ENCODE measurements around the gene TWNK. TPM values are rescaled to one million over a fixed set of nuclear protein-coding genes. Genes with fewer than 3 reads are reported as not detected.

TWNK gene
- total and polyA plus RNA-seq, 2 of the 4 experiments (the other 2 are of a cell fraction) = 7.7 to 8.8 TPM

DNA sequence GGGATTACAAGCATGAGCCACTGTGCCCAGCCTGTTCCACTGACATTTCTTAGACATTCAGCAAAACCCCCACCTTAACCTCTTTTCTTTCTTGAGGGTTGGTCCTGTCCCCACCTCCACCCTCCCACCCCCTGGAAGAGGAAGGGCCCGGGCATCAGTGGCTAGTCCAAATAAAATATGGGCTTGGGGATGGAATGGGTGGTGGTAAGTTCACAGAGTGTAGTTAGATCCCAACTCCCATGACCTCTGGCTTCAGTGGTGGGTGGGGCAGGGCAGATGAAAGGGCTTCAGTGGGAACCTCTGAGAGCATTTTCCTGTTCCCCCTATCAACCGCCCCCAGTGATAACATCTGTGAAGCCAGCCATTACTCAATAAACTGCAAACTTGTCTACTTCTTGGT is 53.5 kb downstream of the TWNK start:
- peaks cover 9% of the 10 kb centered on the region; the same call in 1 of the 2 replicates for H4K20me1 ChIP-seq (ENCODE audit: insufficient read depth, low read length)
- no peak for TF ChIP-seq RAD21 (IDR thresholded peaks at IDR 0.05; ENCODE audit: low read length)
- TF ChIP-seq POLR2A (IDR thresholded peaks at IDR 0.05; ENCODE audit: low read depth, low read length) = no peak
- no peak for TF ChIP-seq RCOR1 (IDR thresholded peaks at IDR 0.05; ENCODE audit: insufficient replicate concordance, low read length)
- no peak for TF ChIP-seq BHLHE40 (IDR thresholded peaks at IDR 0.05; ENCODE audit: low read depth, low read length)
- TF ChIP-seq CHD1 (IDR thresholded peaks at IDR 0.05; ENCODE audit: low read depth, low read length) = no peak
- TF ChIP-seq, protein P1, sequence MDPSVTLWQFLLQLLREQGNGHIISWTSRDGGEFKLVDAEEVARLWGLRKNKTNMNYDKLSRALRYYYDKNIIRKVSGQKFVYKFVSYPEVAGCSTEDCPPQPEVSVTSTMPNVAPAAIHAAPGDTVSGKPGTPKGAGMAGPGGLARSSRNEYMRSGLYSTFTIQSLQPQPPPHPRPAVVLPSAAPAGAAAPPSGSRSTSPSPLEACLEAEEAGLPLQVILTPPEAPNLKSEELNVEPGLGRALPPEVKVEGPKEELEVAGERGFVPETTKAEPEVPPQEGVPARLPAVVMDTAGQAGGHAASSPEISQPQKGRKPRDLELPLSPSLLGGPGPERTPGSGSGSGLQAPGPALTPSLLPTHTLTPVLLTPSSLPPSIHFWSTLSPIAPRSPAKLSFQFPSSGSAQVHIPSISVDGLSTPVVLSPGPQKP (IDR thresholded peaks at IDR 0.05; ENCODE audit: borderline replicate concordance, low read depth, low read length) = no peak
- TF ChIP-seq RFX5 (IDR thresholded peaks at IDR 0.05; ENCODE audit: low read depth, low read length) = no peak
- no peak for TF ChIP-seq FOS (IDR thresholded peaks at IDR 0.05; ENCODE audit: low read depth, low read length)
- TF ChIP-seq SMC3 (IDR thresholded peaks at IDR 0.05; ENCODE audit: low read depth, low read length) = no peak
- TF ChIP-seq, protein P2, sequence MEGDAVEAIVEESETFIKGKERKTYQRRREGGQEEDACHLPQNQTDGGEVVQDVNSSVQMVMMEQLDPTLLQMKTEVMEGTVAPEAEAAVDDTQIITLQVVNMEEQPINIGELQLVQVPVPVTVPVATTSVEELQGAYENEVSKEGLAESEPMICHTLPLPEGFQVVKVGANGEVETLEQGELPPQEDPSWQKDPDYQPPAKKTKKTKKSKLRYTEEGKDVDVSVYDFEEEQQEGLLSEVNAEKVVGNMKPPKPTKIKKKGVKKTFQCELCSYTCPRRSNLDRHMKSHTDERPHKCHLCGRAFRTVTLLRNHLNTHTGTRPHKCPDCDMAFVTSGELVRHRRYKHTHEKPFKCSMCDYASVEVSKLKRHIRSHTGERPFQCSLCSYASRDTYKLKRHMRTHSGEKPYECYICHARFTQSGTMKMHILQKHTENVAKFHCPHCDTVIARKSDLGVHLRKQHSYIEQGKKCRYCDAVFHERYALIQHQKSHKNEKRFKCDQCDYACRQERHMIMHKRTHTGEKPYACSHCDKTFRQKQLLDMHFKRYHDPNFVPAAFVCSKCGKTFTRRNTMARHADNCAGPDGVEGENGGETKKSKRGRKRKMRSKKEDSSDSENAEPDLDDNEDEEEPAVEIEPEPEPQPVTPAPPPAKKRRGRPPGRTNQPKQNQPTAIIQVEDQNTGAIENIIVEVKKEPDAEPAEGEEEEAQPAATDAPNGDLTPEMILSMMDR (conservative IDR thresholded peaks at IDR 0.05; ENCODE audit: low read depth, low read length) = no peak
- TF ChIP-seq MAFK (IDR thresholded peaks at IDR 0.05; ENCODE audit: low read depth, low read length) = no peak
- no peak for TF ChIP-seq MXI1 (IDR thresholded peaks at IDR 0.05; ENCODE audit: borderline replicate concordance, low read depth, low read length)
- no peak for TF ChIP-seq CEBPB (IDR thresholded peaks at IDR 0.05; ENCODE audit: low read depth, low read length)
- no peak for TF ChIP-seq NFE2L2 (IDR thresholded peaks at IDR 0.05; ENCODE audit: low read depth, low read length)
- no peaks in the 10 kb centered on the region for H3K9me3 ChIP-seq (ENCODE audit: control insufficient read depth, insufficient read depth, low read length)
- peaks cover 37% of the 10 kb centered on the region for H3K36me3 ChIP-seq (ENCODE audit: control insufficient read depth, insufficient read depth, low read length)
- ChIA-PET POLR2A (ENCODE audit: unreplicated experiment) (interaction anchor here (0.6 kb wide), 1 partner anchor 14 kb away, joined by 5 read pairs; no protein-coding TSS in a partner anchor), CTCF (interaction anchor here (0.9 to 1.3 kb wide), 6 partner anchors 9 to 26 kb away, joined by 3 to 6 read pairs (median 4); partner anchors contain the start of genes PDZD7 and SFXN3)
- DNase-seq = no peak
- H3K18ac ChIP-seq (ENCODE audit: low read depth, low read length) = no peak overlapping the region
- H4K8ac ChIP-seq (ENCODE audit: low read depth in 2 of 2, low read length in 2 of 2) = no peak overlapping the region
- no peak overlapping the region for H2BK20ac ChIP-seq (ENCODE audit: low read depth, low read length)
- H3K4me2 ChIP-seq (ENCODE audit: low read depth, low read length) = no peak overlapping the region
- H3K79me1 ChIP-seq (ENCODE audit: low read depth in 1 of 2, low read length in 2 of 2) = peaks cover 9 to 25% of the 10 kb centered on the region in 2 experiments; a peak in 3 of 4 replicates
- no CpG with 5 or more reads among the region's 2 CpGs for WGBS, 2 experiments (ENCODE audit: extremely low coverage in 2 of 2, insufficient read length in 1 of 2)
- H3K4ac ChIP-seq (ENCODE audit: low read depth, low read length) = 0 out of 2 replicates have a peak overlapping the region, but pooled peaks have one; percentile 3
- H3K9ac ChIP-seq (ENCODE audit: low read depth, low read length) = no peak overlapping the region
- no peak overlapping the region for H3K23ac ChIP-seq (ENCODE audit: low read depth, low read length)
- H3K4me1 ChIP-seq (ENCODE audit: control insufficient read depth, insufficient read depth, low read length) = peaks cover 10% of the 10 kb centered on the region
- peak overlapping the region; percentile 52 for H2AFZ ChIP-seq (replicated peaks; ENCODE audit: low read length, poor library complexity)
- dilution Hi-C loops (cut with HindIII; ENCODE audit: low sequenced_read_pairs, unreplicated experiment) = no loop called here
- H2AK9ac ChIP-seq (replicated peaks; ENCODE audit: low read depth, low read length, poor library complexity) = no peak overlapping the region
- H3K27me3 ChIP-seq (ENCODE audit: control insufficient read depth, insufficient read depth, low read length) = no peaks in the 10 kb centered on the region
- no peak overlapping the region for H2BK5ac ChIP-seq (ENCODE audit: low read depth, low read length, poor library complexity, severe bottlenecking)
- H3K9me1 ChIP-seq (ENCODE audit: insufficient read depth, low read length) = peaks cover 5% of the 10 kb centered on the region; the same call in 1 of the 2 replicates
- H2BK120ac ChIP-seq (ENCODE audit: low read depth, low read length) = no peak overlapping the region
- intact Hi-C loops (cut with micrococcal nuclease) = loop anchor here (1.0 kb wide), 2 partner anchors 27 to 101 kb away; no protein-coding TSS in a partner anchor
- no peak overlapping the region for H4K5ac ChIP-seq (ENCODE audit: low read depth, low read length)
- no peak overlapping the region for H2AK5ac ChIP-seq (ENCODE audit: low read depth, low read length)
- no peak overlapping the region for H3K4me3 ChIP-seq (ENCODE audit: insufficient read depth, low read depth, low read length)
- in situ Hi-C loops (cut with MboI; ENCODE audit: low sequenced_read_pairs) = no loop called here
- H2BK15ac ChIP-seq (ENCODE audit: low read depth, low read length) = no peak overlapping the region
- no peak overlapping the region for H3K14ac ChIP-seq (replicated peaks; ENCODE audit: low read depth, low read length)
- H3K56ac ChIP-seq (ENCODE audit: extremely low read depth, insufficient read depth, low read length) = no peak overlapping the region
- H3K27ac ChIP-seq (ENCODE audit: insufficient read depth, low read length) = no peak overlapping the region
- ATAC-seq (ENCODE audit: low read depth) = no peak
- H4K91ac ChIP-seq (ENCODE audit: insufficient read depth, low read depth, low read length) = no peak overlapping the region
- BruUV-seq (replicated peaks) = no TSS peak
